ENCODE data around the gene TSPAN13.

GRCh38 chr7:16780596-16780995, 27.0 kb downstream of the TSPAN13 start:
- TF ChIP-seq ATF3 (IDR thresholded peaks at IDR 0.05; ENCODE audit: insufficient read depth, low read depth, low read length): no peak
- no peak for TF ChIP-seq CTCF (IDR thresholded peaks at IDR 0.05; ENCODE audit: control extremely low read depth in 1 of 3, insufficient read depth in 1 of 3, low read depth in 1 of 3, low read length in 3 of 3)
- TF ChIP-seq EP300 (IDR thresholded peaks at IDR 0.05; ENCODE audit: borderline replicate concordance in 1 of 2, low read depth in 2 of 2, low read length in 2 of 2): no peak
- no peak for TF ChIP-seq POU5F1 (IDR thresholded peaks at IDR 0.05; ENCODE audit: low read depth, low read length)
